Kidney (tissue), 14 donors: ENCODE results near the gene CADPS. TPM values are rescaled to one million over a fixed set of nuclear protein-coding genes. Genes with fewer than 3 reads are reported as not detected.

Source experiments
- DNase-seq, 5 donors: peaks; one replicate each; pipeline ENCODE4 v3.0.0-alpha.2; 2013 to 2020
- FAIRE-seq: peaks from 2 replicates; lab custom pipeline; 2012; peaks lifted over from hg19 to GRCh38; lab: Jason Lieb, UNC
- H3K27ac ChIP-seq, 2 donors: one replicate each; pipeline ENCODE4 v1.7.0; 2013; ENCODE audit warnings: low read depth in 2 of 2, low read length in 2 of 2, inconsistent platforms in 1 of 2
- H3K27me3 ChIP-seq: one replicate; pipeline ENCODE4 v1.7.1; 2013; ENCODE audit warnings: low read length, inconsistent platforms; ENCODE audit not compliant: control insufficient read depth, insufficient read depth
- H3K36me3 ChIP-seq, 3 donors: one replicate each; pipeline versions ENCODE4 v1.7.0 to v1.7.1; 2013; ENCODE audit warnings: low read length in 3 of 3, control low read depth in 1 of 3, inconsistent platforms in 1 of 3; ENCODE audit not compliant: insufficient read depth in 3 of 3, control insufficient read depth in 2 of 3
- H3K4me1 ChIP-seq, 3 donors: one replicate each; pipeline versions ENCODE4 v1.7.0 to v1.7.1; 2013; ENCODE audit warnings: low read length in 3 of 3, inconsistent platforms in 1 of 3, low read depth in 1 of 3; ENCODE audit not compliant: control insufficient read depth in 2 of 3, insufficient read depth in 2 of 3
- H3K4me3 ChIP-seq, 3 donors: one replicate each; pipeline versions ENCODE4 v1.7.0 to v1.8.1; 2013; ENCODE audit warnings: low read length in 3 of 3, control low read depth in 1 of 3, inconsistent platforms in 1 of 3
- H3K9ac ChIP-seq, 3 donors: one replicate each; pipeline versions ENCODE4 v1.7.0 to v1.7.1; 2013; ENCODE audit warnings: low read length in 3 of 3, control low read depth in 1 of 3, inconsistent platforms in 1 of 3
- H3K9me3 ChIP-seq, 3 donors: one replicate each; pipeline versions ENCODE4 v1.7.0 to v1.7.1; 2013; ENCODE audit warnings: low read length in 3 of 3, control low read depth in 1 of 3, inconsistent platforms in 1 of 3; ENCODE audit not compliant: control insufficient read depth in 2 of 3, insufficient read depth in 1 of 3
- intact Hi-C: fragments of 100-400 bp; cut with DNase I; formaldehyde crosslinking; loops from one replicate; pipeline ENCODE4 v1.11.1; 2022
- polyA plus RNA-seq: library from polyadenylated mRNA; stranded (reverse); fragments of 350-450 nt; fragmentation: Illumina TruSeq; extraction: RNeasy Lipid Tissue Mini Kit (QIAGEN cat#74804); gene quantifications from one replicate; pipeline ENCODE4 v1.2.3, GENCODE V29; 2014; ENCODE audit warnings: low read depth, low replicate concordance; ENCODE audit not compliant: insufficient read depth
- total RNA-seq: library from RNA; stranded (reverse); fragmentation: NEBNext Ultra II Directional; extraction: Animal tissue kit (Norgen Biotek cat#: 25700); gene quantifications from one replicate; pipeline ENCODE4 v1.2.1, GENCODE V29; 2021
- TF ChIP-seq, protein P1 (sequence below): IDR thresholded peaks from 3 replicates; pipeline ENCODE4 v1.5.1; 2012; ENCODE audit warnings: mild to moderate bottlenecking, moderate library complexity, borderline replicate concordance; ENCODE audit not compliant: insufficient read depth; ENCODE audit errors: extremely low read depth
- donor health status: control.
- donor health status: control.
- donor health status: control.
- donor health status: control.
- donor health status: control.
- donor health status: DM: yes; HTN: yes; CAD: no.
- donor health status: Normal renal cell carcinoma (clear cell type).

The CADPS gene
- total and polyA plus RNA-seq, 2 donors from 2014 or later: 0.98 TPM; not detected in 1

DNA sequence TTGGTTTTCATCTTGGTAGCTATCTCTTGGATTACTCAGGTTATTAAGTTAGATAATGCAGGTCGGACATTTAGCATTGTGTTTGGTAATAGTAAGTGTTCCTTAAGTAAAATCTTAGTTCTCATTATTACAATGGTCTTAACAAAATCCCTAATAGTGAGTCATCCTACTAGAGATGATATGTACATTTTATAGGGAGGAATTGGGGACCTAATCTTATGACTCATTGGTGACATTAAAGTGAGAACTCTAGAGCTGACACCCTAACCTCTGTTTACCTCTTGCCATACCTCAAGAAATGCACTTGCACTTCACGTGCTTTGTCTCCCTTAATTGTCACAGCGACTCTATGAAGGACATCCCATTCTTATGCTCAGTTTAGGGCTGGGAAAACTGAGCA, 174.9 kb downstream of the CADPS start:
- Histone ChIP-seq H3K36me3 (no peaks in the 10 kb centered on the region), H3K4me3 (no peak overlapping the region), H3K27ac (no peak overlapping the region), H3K27me3 (no peaks in the 10 kb centered on the region), H3K9ac (no peak overlapping the region), H3K9me3 (no peaks in the 10 kb centered on the region), H3K4me1 (no peaks in the 10 kb centered on the region)
- FAIRE-seq: no peak
- TF ChIP-seq, protein P1, sequence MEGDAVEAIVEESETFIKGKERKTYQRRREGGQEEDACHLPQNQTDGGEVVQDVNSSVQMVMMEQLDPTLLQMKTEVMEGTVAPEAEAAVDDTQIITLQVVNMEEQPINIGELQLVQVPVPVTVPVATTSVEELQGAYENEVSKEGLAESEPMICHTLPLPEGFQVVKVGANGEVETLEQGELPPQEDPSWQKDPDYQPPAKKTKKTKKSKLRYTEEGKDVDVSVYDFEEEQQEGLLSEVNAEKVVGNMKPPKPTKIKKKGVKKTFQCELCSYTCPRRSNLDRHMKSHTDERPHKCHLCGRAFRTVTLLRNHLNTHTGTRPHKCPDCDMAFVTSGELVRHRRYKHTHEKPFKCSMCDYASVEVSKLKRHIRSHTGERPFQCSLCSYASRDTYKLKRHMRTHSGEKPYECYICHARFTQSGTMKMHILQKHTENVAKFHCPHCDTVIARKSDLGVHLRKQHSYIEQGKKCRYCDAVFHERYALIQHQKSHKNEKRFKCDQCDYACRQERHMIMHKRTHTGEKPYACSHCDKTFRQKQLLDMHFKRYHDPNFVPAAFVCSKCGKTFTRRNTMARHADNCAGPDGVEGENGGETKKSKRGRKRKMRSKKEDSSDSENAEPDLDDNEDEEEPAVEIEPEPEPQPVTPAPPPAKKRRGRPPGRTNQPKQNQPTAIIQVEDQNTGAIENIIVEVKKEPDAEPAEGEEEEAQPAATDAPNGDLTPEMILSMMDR: no peak
- DNase-seq: no peak
- intact Hi-C loops: no loop called here

DNA sequence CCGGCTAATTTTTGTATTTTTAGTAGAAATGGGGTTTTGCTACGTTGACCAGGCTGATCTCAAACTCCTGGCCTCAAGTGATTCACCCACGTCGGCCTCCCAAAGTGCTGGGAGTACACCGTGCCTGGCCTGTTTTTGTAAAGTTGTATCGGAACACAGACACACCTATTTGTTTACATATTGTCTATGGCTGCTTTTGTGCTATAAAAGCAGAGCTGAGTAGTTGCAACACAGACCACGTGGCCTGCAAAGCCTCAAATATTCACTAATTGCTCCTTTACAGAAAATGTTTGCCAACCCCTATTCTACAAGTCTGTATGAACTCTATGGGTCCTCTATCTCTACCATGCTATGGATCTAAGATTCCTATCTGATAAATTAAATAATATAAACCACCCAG, 175.5 kb downstream of the CADPS start:
- intact Hi-C loops: no loop called here
- Histone ChIP-seq H3K4me3 (no peak overlapping the region), H3K9me3 (no peaks in the 10 kb centered on the region), H3K27ac (no peak overlapping the region), H3K36me3 (no peaks in the 10 kb centered on the region), H3K9ac (no peak overlapping the region), H3K4me1 (no peaks in the 10 kb centered on the region), H3K27me3 (no peaks in the 10 kb centered on the region)
- DNase-seq (no peak), FAIRE-seq (no peak)
- TF ChIP-seq, protein P1: no peak

DNA sequence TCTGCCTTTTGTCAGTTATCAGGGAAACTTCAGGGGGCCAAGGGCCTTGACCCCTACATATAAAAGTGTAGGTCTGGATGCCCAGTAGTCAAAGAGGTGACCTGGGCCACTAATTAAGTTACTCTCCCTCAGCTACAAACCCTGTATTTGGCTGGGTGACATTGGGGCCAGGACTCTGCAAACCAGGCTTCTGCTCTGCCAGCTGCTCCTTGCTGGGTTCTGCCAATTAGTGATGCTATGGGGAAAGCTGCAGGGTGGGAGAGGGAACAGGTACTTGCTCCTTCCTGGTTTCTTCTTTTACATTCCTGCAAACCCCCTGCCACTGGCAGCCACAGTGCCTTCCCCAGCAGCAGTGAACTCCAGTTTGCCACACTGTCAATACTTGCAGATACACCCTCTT, 179.2 kb downstream of the CADPS start:
- TF ChIP-seq, protein P1: no peak
- no peak for DNase-seq
- Histone ChIP-seq H3K4me1 (no peaks in the 10 kb centered on the region), H3K9me3 (no peaks in the 10 kb centered on the region), H3K4me3 (no peak overlapping the region), H3K9ac (no peak overlapping the region), H3K27me3 (no peaks in the 10 kb centered on the region), H3K27ac (no peak overlapping the region), H3K36me3 (no peaks in the 10 kb centered on the region)
- intact Hi-C loops: no loop called here
- no peak for FAIRE-seq

DNA sequence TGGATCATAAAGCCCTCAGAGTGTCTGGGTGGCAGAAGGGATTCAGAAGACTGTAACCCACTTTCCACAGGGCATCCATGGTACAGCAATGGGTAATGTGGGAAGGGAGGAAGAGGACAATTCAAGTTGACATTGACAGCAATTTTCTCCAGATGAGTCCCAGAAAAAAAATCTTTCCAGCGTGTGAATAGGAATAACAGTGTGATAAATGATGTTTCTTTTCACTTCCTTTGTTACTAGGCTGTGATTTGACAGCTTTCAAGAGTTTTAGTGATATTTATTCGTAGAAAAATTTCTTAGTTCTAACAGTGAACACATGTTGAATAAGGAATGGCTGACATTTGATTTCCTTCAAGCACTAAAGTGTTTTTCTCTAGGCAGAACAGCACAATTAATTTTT, 186.4 kb downstream of the CADPS start:
- intact Hi-C loops: no loop called here
- H3K9ac ChIP-seq: no peak overlapping the region
- no peak overlapping the region for H3K4me3 ChIP-seq
- H3K9me3 ChIP-seq: no peaks in the 10 kb centered on the region
- H3K27me3 ChIP-seq: no peaks in the 10 kb centered on the region
- H3K4me1 ChIP-seq: no peaks in the 10 kb centered on the region
- TF ChIP-seq, protein P1: no peak
- no peaks in the 10 kb centered on the region for H3K36me3 ChIP-seq
- DNase-seq (no peak), FAIRE-seq (no peak)
- H3K27ac ChIP-seq: no peak overlapping the region
